ENCODE results near the gene TNNT3. TPM values are rescaled to one million over a fixed set of nuclear protein-coding genes. Genes with fewer than 3 reads are reported as not detected.
"Not testable (repeated sequence)": the region's sequence is repeated elsewhere in the genome, so short reads cannot be mapped to it uniquely, and the experiment has no call there.

Gene TNNT3
- not detected in 2 replicates for total RNA-seq (2014; rRNA removed; shearing (Covaris generic))
- polyA plus RNA-seq (2014; cell fraction: nucleus; rRNA removed), result not detected in 2 replicates

DNA sequence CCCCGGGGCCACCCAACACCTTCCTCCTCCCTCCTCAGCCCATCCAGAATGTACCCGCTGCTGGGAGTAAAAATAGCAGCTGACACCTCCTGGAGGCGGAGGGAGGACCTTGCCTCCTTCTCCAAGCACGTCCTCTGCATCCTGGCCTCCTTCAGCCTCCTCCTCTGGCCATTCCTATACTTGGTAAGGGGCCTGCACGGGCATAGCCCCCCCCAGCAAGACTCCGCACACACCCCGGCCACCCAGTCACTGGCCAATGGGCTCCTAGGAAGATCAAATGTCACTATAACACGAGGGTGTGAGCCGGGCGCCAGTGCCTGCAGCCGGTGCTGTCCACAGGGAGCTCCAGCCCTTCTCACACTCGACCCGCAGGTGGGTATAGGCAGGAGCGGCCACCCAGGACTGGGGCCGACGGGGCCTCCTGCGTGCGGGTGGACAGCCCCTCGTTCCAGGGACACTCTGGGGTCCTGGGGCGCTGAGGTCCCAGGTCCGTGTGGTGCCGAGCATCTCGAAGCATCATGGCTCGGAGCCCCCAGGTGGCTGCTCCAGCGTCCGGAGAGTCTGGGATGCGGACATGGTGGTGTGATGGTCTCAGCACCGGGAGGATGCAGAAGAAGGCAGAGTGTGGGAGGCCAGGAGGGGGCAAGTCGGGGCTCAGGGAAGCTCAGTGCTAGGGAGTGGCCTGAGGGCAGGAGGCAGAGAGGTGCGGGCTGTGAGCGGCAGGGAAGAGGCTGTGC, at the start of gene TNNT3:
Gene TNNT3 (plus strand): TSS at position 313 of the 737 bp plus-strand sequence. CDS start 3,172 bp downstream, outside the sequence.
- no peak for DNase-seq (ENCODE audit: extremely low read depth, low read depth)

DNA sequence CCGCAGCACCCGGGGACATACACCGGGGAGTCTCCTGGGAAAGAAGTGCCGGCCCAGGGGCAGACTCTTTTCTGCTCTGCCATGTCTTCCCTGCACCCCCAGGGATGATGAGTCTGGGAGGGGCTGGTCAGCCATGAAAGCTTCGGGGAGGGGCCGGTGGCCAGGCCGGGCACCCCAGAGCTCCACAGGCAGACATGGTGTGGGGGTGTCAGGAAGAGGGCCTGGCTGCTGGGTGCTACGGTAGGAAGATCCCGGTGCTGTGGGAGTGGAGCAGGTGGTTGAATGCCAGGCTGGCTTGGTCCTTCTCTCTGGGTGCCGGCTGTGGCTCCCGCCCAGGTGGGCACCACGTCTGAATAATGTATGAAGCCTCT, 49.2 kb upstream of the TNNT3 start:
- no peak for DNase-seq (ENCODE audit: extremely low read depth, low read depth)

DNA sequence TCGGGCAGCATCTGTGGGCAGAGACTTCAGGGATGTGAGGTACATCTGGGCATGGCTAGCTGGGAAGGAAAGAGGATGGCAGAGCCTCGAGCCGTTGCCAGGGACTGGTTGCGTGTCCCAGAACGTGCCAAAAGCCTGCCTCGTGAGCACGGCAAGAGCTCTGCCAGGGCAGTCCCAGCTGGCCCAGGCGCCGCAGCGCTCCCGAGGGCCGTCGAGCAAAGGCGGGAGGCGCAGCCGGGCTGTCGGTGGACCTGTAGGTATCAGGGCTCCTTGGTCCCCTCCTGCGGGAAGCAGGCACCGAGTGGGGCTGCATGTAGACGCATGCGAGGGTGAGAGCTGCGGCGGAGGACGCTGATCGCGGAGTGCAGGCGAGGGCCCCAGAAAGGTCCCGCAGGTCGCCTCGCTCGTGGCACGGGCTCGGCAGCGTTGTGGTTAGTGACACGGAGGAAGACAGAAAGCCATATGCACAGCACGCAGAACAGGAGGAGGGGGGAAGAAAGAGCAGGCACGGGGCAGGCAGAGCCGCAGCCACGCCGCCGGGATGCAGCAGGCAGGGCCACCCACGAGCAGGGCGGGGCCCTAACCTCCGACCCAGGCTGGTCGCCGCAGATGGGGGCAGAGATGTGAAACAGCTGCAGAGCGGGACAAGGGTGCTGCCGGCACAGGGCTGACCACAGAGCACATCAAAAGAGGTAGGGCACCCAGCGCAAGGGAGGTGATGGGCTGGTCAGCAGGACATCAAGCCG, 48.6 kb upstream of the TNNT3 start:
- no peak for DNase-seq (ENCODE audit: extremely low read depth, low read depth)

GRCh38 chr11:1871531-1871930, 48.0 kb upstream of the TNNT3 start:
- no peak for DNase-seq (ENCODE audit: extremely low read depth, low read depth)

DNA sequence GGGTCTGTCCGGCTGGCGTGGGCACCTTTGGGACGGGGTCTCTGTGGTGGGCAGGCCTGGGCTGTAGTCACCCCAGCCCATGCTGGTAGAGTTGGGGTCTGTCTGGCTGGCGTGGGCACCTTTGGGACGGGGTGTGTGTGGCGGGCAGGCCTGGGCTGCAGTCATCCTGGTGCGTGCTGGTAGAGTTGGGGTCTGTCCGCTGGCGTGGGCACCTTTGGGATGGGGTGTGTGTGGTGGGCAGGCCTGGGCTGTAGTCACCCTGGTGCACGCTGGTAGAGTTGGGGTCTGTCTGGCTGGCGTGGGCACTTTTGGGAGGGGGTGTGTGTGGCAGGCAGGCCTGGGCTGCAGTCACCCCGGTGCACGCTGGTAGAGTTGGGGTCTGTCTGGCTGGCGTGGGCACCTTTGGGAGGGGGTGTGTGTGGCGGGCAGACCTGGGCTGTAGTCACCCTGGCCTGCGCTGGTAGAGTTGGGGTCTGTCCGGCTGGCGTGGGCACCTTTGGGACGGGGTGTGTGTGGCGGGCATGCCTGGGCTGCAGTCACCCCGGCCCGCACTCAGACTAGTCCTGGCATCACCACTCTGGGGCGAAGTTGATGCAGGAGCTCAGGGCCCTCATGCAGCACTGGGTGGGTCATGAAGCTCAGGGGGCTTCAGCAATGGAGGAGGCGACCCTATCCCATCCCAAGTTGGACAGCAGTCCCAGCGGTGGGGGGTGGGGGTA, 47.1 kb upstream of the TNNT3 start:
- no peak for DNase-seq (ENCODE audit: extremely low read depth, low read depth)

GRCh38 chr11:1873048-1873812, 46.3 kb upstream of the TNNT3 start:
- no peak for DNase-seq (ENCODE audit: extremely low read depth, low read depth)

DNA sequence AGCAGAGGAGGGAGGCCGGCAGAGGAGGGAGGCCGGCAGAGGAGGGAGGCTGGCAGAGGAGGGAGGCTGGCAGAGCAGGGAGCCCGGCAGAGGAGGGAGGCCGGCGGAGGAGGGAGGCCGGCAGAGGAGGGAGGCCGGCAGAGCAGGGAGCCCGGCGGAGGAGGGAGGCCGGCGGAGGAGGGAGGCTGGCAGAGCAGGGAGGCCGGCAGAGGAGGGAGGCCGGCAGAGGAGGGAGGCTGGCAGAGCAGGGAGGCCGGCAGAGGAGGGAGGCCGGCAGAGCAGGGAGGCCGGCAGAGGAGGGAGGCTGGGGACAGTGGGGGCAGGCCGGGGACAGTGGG, 45.7 kb upstream of the TNNT3 start:
- not testable (repeated sequence) for DNase-seq (ENCODE audit: extremely low read depth, low read depth)

DNA sequence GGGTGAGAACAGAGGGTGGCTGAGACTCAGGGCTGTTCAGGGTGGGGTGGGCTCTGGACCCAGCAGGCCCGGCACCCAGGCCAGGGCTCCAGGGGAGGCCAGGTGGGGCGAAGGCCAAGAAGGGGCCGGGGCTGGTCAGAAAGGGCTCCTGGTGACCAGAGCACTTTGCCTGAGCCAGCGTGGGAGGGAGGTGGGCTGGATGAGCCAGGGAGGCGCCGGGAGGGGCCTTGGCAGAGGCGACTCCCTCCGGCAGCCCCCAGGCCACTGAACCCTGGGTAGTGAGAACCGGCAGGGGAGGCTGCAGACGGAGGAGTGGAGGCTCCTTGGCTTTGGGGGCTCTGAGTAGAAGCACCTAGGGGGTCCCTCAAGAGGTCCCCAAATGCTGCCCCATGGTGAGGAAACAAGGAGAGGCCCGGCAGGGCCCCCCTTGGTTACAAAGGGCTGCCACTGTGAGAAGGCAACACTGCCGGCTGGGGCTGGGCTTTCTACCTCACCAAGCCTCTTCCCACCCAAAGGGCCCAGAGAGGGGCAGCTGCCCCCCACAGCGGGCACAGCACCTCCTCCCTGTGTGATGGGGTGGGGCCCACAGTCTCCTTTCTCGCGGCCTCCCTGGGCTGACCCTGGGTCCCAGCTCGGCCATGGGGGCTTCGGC, 44.9 kb upstream of the TNNT3 start:
- not testable (repeated sequence) for DNase-seq (ENCODE audit: extremely low read depth, low read depth)

- DNase-seq (ENCODE audit: extremely low read depth, low read depth), result no peak
Observed at GRCh38 chr11:1875093-1875850, 44.2 kb upstream of the TNNT3 start.

DNA sequence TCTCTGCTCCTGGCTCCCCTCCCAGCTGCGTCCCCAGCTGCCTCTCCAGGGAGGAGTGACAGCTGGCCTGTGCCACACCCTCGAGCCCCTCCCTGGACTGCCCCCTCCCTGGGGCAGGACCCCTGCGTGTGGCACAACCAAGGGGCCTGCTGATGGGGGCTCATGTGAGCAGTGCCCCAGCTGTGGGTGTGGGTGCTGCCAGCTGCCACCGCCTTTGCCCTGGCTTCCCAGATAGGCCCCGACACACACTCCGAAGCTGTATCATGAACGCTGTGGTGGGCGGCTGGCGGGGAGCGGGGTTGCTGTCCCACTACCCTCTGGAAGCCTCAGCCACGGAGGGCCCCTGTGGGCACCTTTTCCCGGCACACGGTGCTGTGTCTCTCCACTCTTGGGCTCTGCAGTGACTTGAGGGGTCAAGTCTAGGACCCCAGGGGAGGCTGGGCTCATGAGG, 43.6 kb upstream of the TNNT3 start:
- DNase-seq (ENCODE audit: extremely low read depth, low read depth), result not testable (repeated sequence)

- DNase-seq (ENCODE audit: extremely low read depth, low read depth), result peak; percentile 20
Observed at GRCh38 chr11:1876361-1877063, 43.0 kb upstream of the TNNT3 start.

- DNase-seq (ENCODE audit: extremely low read depth, low read depth), result no peak
Observed at GRCh38 chr11:1877211-1878136, 42.0 kb upstream of the TNNT3 start.

GRCh38 chr11:1878137-1879031, 41.1 kb upstream of the TNNT3 start:
- DNase-seq (ENCODE audit: extremely low read depth, low read depth), result no peak

DNA sequence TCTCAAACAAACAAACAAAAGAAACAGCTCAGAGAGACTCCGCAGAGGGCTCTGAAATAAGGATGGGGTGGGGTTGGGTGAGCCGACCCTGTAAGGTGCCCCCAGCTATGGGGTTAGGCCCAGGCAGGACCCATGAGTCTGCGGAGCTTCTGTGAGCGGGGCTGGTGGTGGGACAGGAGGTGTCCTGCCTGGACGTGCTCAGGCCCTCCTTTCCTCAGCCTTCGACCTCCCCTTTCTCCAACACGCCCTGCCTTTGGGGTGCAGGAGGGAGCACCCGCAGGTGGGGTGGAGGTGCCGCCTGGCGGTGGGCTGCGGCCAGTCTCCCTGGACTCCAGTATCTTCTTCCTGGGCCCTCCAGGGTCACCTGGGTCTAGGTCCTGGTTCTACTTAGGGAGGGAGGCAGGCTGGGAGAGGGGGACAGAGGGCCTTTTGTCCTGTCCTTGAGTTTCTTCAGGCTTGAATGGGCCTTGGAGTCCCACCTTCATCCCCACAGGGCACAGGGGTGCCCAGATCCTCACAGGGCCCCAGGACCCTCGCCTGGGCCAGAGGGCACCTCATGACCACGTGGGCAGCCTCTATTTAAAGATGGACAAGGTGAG, 40.1 kb upstream of the TNNT3 start:
- DNase-seq (ENCODE audit: extremely low read depth, low read depth), result no peak

- DNase-seq (ENCODE audit: extremely low read depth, low read depth), result no peak
Observed at GRCh38 chr11:1879941-1880720, 39.4 kb upstream of the TNNT3 start.

Measured in NCI-H460 (cell line).